Mesothelial cell of epicardium (in vitro differentiated cells): ENCODE results near the gene COL19A1. TPM values are rescaled to one million over a fixed set of nuclear protein-coding genes. Genes with fewer than 3 reads are reported as not detected.

Source experiments
- DNase-seq, 2 experiments: peaks; one replicate each; pipeline ENCODE4 v3.0.0; 2021; ENCODE audit warnings: low spot score in 2 of 2; ENCODE audit not compliant: unreplicated experiment in 2 of 2
- H3K27ac Mint-ChIP-seq: 2 replicates; pipeline ENCODE4 v1.8.0; 2021; ENCODE audit warnings: mixed read lengths
- H3K27me3 Mint-ChIP-seq: 2 replicates; pipeline ENCODE4 v1.8.0; 2021; ENCODE audit warnings: low read depth, mixed read lengths
- H3K36me3 Mint-ChIP-seq: 2 replicates; pipeline ENCODE4 v1.8.0; 2021; ENCODE audit warnings: mixed read lengths
- H3K4me1 Mint-ChIP-seq: 2 replicates; pipeline ENCODE4 v1.8.0; 2021; ENCODE audit warnings: mixed read lengths
- H3K4me3 Mint-ChIP-seq: 2 replicates; pipeline ENCODE4 v1.8.0; 2021; ENCODE audit warnings: mild to moderate bottlenecking, moderate library complexity, mixed read lengths
- H3K9me3 Mint-ChIP-seq: 2 replicates; pipeline ENCODE4 v1.8.0; 2021; ENCODE audit warnings: mixed read lengths
- CTCF ChIP-seq: fragments of 200-600 bp; sonication (generic); IDR thresholded peaks from one replicate; pipeline ENCODE4 v1.5.0; 2021; ENCODE audit warnings: antibody characterized with exemption; ENCODE audit not compliant: unreplicated experiment
- total RNA-seq: library from RNA; stranded (reverse); gene quantifications from 3 replicates; pipeline ENCODE4 v1.2.1, GENCODE V29; 2021

The COL19A1 gene
- total RNA-seq, 1 donor from 2014 or later, result 0.25 TPM

- Mint-ChIP-seq H3K27me3 (peaks cover 4% of the 10 kb centered on the region), H3K36me3 (no peaks in the 10 kb centered on the region), H3K27ac (no peak overlapping the region)
These were observed 167.4 kb downstream of the COL19A1 start for GRCh38 chr6:70033781-70034180.

GRCh38 chr6:70037445-70037844, 171.1 kb downstream of the COL19A1 start:
- Mint-ChIP-seq H3K27ac (no peak overlapping the region), H3K36me3 (no peaks in the 10 kb centered on the region), H3K4me3 (no peak overlapping the region), H3K9me3 (no peaks in the 10 kb centered on the region), H3K4me1 (peaks cover 1% of the 10 kb centered on the region), H3K27me3 (peaks cover 2% of the 10 kb centered on the region)
- DNase-seq, result no peak
- no peak for TF ChIP-seq CTCF

More at GRCh38 chr6:70033781-70034180, 167.4 kb downstream of the COL19A1 start:
- Mint-ChIP-seq H3K4me3 (no peak overlapping the region), H3K4me1 (peaks cover 1% of the 10 kb centered on the region), H3K9me3 (no peaks in the 10 kb centered on the region)
- no peak for TF ChIP-seq CTCF
- no peak for DNase-seq

- Mint-ChIP-seq H3K4me3 (no peak overlapping the region), H3K27me3 (no peaks in the 10 kb centered on the region), H3K9me3 (peaks cover 11% of the 10 kb centered on the region), H3K36me3 (peaks cover 2% of the 10 kb centered on the region), H3K27ac (no peak overlapping the region), H3K4me1 (no peaks in the 10 kb centered on the region)
- no peak for TF ChIP-seq CTCF
- no peak for DNase-seq
These were observed 174.4 kb downstream of the COL19A1 start for GRCh38 chr6:70040766-70041165.

- H3K27me3 Mint-ChIP-seq, result no peaks in the 10 kb centered on the region
- H3K36me3 Mint-ChIP-seq, result peaks cover 2% of the 10 kb centered on the region
- H3K4me1 Mint-ChIP-seq, result no peaks in the 10 kb centered on the region
- no peak overlapping the region for H3K27ac Mint-ChIP-seq
- H3K4me3 Mint-ChIP-seq, result no peak overlapping the region
- peaks cover 11% of the 10 kb centered on the region for H3K9me3 Mint-ChIP-seq
- DNase-seq, result no peak
- TF ChIP-seq CTCF, result no peak
These were observed 175.1 kb downstream of the COL19A1 start for GRCh38 chr6:70041411-70041810.

GRCh38 chr6:70045413-70045812, 179.1 kb downstream of the COL19A1 start:
- Mint-ChIP-seq H3K4me3 (no peak overlapping the region), H3K9me3 (peaks cover 11% of the 10 kb centered on the region), H3K36me3 (peaks cover 2% of the 10 kb centered on the region), H3K4me1 (peaks cover 3% of the 10 kb centered on the region), H3K27me3 (no peaks in the 10 kb centered on the region), H3K27ac (no peak overlapping the region)
- DNase-seq, result no peak
- TF ChIP-seq CTCF, result no peak
